OCI-M2 (cell line): ENCODE results near the gene LINGO1.

ENCODE experiments used
- DNase-seq: peaks from one replicate; lab custom pipeline; 2025; ENCODE audit not compliant: unreplicated experiment; lab: John Stamatoyannopoulos, UW

LINGO1 gene

DNA sequence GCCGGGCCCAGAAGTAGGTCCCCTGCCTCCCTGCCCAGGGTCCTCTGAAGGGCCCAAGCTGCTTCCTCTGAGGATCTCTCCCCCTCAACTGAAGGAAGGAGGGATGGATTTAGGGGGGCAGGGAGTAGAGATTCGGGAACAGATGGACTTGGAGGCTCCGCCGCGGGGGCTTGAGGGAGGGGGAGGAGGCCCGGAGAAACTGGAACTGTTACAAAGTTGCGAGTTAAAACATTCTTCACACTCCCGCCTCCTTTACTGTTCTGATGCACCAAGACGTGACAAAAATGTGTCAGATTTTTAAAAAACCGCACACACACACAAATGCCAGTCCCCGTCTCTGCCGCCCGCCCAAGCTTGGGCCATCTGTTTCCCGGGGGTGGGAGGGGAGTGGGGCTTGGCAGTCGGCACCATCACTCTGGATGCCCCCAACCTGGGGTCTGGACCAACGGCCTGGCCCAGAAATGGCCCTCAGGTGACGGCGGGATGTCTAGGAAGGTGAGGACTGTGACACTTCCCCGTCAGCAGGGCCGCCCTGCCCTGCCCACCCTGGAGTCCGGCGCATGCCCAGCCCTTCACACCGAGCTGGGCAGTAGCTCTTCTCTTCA lies 25.0 kb upstream of the LINGO1 start:
- no peak for DNase-seq

DNA sequence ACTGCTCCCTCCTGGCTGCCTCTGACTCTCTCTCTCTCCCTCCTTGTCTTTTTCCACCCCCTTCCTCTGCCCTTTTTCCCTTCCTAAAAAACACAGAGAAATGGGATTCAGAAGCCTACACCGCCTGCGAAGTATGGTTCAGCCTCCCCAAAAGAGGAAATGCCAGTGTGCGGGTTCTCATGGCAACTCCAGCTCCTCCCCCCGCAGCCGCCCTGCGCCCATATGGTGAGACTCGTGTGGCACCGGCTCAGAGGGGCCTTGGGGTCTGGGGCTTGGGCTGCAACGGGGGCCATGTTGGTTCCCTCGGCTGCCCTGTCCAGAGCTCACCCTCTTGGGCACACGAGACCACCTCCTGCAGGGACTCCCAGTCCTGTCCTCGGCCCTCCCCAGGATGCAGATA lies 23.6 kb upstream of the LINGO1 start:
- no peak for DNase-seq

DNA sequence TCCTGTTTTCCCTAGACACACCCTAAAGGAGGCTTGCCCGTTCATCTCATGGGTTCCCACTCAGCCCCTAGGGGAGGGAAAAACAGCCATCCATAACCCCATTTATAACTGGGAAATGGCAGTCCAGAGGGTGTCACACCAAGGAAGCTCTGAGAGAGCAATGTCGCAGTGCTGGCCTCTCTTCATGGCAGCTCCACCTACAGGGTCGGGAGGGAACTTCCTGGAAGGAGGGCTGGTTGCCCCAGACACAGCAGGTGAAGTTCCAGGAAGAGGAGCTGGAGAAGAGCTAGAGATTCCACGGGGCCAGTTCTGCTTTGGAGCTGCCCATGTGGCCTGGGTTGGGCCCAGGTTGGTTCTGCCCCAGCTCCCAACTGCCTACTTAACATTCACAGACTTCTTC lies 22.3 kb upstream of the LINGO1 start:
- DNase-seq: no peak

DNA sequence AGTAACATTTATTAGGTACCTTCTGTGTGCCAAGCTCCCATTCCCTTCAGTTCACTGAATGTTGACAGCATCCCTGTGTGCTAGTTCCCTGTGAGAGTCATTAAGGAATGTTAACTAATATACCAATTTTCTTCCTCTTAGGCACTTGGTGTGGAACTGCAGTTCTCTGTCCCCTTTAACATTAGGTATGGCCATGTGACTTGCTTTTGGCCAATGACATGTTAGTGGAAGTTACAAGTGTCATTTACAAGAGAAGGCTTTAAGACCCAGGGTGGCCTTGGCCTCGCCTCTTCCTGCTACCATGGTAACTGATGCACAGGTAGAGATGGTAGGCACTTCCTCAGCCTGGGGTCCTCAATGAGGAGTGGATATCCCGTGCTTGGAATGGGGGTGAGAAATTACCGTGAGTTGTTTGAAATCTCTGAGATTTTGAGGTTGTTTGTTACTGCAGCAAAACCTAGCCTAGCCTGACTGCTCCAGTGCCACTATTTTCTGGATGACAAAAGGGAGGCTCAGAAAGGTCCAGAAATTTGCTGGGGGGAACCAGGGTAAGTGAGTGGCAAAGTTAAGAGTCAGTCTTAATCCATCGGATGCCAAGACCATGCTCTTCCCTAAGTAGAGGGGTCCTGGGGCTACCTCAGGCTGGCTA lies 21.2 kb upstream of the LINGO1 start:
- DNase-seq: no peak

DNA sequence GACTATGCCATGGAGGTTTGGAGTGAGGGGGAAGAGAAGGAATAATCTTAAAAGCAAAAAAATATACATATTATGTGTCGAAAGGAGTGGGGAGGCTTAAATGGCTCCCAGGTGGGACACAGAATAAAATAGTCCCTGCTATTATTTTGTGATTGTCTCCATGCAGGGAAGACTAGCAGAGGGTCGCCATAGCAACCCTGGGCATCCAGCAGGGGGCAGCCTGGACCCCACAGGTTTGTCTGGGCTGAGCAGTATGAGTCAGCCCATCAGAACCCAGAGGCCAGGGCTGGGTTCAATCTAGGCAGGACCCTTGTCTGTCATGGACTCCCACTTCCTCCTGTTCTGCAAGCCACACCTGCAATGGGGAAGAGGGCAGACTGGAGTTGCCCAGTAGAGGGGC lies 17.6 kb upstream of the LINGO1 start:
- no peak for DNase-seq

DNA sequence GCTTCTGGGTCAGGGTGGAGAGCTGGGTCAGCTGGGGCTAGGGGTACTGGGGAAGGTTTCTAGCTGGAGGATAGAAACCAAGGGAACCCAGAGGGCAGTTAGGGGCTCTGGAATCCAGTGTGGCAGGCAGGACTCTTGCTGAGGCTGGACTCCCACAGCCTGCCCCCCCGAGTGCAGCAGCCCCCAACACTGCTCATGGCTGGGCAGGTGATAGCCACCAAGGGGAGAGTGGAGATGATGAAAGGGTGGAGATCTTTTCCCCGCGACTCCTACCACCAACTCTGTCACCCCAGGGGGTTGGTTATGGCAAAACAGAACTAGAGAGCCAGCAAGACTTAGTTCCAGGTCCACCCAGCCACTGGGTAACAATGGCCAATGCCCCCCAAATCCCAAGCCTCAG lies 16.9 kb upstream of the LINGO1 start:
- DNase-seq: no peak

DNA sequence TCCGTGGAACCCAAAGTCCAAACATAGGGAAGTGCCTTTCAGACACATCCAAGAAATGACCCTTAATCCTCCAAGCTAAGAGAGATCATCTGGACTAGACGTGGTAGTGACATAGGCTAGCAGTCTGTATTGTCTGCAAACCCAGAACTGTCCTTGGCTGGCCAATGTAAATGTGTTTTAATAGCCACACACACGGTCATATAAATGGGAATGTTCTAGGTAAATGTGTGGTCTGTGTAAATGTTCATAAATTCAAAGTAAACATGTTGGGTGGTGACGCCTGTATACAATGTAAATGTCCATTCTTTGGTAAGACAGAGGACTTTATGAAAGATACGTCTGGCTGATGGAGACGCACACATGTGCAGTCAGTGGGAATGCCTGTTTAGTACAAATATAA lies 16.3 kb upstream of the LINGO1 start:
- DNase-seq: no peak

DNA sequence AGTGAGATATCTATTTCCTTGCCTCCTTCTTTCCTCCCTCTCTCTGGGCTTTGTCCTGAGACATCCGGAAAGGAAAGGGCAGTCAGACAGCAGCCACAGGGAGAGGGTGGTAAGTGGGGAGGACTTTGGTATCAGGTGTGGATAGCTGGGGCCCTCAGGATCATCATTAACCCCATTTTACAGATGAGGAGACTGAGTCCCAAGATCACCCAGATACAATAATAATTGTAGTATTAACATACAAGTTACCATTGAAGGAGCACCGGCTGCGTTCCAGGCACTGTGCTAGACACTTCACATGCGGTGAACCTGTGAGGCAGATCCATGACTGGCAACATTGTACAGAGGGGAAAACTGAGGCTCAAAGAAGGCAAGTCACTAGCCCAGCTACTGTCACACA lies 15.2 kb upstream of the LINGO1 start:
- DNase-seq: no peak

DNA sequence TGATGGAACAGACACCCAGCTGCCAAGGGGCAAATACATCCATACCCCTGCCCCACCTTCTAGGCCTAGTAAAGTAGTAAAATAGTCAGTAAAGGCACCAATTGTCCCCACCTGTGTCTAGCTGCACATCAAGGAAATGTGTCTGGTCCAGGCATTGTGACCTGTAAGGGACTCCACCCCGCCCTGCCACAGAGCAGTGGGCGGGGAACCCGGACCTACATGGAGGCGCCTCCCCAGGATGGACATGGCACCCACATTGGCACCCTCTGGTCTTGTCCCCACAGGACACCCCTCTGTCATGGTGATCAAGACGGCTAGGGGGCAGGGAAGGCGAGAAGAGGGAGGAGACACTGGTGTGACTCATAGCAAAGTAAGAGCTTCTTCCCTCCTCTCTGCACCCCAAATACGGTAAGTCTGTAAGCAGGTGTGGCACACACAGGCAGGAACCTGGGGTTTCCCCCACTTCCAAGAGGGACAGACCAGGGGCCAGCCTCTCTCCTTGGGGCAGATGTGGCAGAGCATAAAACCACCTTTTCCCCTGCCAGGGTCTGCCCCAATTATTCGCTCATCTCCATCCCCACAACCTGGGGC lies 13.5 kb upstream of the LINGO1 start:
- no peak for DNase-seq

DNA sequence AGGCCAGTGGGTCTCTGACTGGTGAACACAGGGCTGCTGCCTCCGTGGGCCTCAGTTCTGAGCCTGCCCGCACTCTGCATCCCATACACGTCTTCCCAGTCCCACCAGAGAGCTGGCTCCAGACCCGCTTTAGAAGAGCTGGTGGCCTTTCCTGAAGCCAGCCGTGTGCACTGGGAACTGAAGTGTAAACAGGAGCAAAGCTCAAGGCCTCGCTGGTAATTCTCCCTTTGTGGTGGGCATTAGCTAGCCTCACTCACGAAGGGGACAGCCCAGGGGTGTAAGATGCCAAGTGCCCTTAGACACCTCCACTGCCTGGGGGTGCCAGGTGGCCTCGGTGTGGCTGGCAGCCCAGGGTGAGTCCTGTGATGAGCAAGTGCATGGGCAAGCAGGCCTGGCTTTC lies 12.9 kb upstream of the LINGO1 start:
- no peak for DNase-seq

DNA sequence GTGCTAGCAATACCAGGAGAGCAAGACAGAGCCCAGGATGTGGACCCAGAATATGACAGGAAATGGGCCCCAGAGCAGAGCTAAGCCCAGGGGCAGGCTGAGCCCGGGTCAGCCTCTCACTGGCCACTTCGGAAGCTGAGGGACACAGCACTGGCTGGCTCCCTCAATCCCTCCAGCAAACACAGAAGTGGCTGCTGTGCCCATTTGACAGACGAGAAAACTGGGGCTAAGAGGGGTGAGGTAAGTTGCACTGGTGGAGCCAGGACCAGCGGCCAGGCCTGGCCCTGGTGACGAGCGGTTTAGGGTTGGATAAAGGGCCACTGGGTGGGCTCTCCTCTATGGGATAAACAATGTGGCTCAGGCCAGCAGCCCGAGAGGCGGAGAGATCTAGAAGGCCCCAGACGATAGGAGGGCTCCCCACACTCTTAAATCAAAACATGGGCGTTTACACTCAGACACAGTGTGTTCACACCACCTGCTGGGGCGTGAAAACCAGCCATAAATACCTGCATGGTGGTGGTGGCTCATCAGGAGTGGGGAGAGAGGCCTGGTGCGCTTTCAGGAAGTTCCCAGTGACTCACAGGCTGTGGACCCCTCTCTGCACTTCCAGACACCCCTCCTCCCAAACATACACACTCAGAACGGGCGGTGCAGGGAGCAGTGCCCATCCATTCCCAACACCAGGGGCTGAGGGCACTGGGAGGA lies 12.0 kb upstream of the LINGO1 start:
- no peak for DNase-seq

DNA sequence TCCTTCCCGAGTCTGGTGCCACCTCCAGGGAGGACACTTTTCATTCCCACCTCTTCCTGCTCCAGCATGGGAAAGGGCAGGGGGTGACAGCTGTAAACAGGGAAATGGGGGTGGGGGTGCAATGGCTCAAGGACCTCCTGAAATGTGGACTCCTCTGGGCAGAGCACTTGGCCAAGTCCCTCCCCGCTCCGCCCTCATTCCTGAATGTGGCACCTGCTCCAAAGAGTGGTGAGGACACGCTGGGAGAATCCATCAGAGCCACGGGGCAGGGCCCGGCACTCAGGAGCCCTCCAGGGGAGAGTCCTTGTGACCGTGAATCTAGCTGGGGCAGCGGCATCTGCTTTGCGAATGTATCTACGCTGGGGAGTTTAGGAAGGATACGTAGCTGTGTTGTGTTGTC lies 11.1 kb upstream of the LINGO1 start:
- DNase-seq: no peak

DNA sequence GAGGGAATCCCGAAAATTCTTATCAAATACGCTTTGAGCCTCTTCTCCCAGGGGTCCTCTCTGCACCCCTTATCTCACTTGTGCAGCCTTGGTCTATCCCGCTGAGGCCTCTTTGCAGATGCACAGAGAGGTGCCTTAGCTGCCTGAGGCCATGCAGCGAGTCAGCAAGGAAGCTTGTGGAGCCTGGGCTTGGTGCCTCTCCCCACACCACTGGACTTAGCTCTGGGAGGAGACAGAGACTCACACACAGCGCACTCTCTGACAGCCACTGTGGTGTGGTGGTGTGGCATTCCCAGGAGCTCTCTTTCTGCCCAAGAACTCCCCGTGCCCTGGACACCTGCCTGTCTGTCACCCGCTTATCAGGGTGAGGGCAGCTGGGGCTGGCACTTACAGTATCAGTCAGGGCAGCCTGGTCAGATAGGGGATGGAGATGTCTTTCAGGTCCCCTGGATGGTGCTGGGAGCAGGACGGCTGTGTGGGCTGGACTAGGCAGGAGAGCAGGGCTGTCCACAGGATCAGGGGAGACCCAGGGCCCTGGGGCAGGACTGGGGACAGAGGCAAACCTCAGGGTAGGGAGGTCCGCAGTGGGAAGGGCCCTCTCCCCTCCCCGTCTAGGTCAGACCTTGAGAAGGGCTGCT lies 10.2 kb upstream of the LINGO1 start:
- DNase-seq: no peak

DNA sequence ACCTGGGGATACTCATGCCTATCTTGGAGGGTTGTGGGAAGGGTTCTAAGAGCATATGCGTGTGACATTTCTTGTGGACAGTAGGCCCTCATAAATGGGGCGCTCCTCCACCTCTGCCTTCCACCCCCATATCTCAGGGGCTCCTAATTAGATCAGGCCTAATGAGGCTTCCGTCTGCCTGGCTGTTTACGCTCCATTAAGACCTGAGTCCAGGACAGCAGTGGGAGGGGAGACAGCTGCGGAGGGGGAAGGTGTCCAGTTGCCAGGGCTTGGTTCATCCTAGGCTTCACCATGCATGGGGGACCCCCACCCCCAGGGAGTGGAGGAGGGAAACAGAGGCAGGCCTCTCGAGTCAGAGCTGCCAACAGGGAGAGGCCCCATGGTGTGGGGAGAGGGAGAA lies 9.3 kb upstream of the LINGO1 start:
- no peak for DNase-seq

DNA sequence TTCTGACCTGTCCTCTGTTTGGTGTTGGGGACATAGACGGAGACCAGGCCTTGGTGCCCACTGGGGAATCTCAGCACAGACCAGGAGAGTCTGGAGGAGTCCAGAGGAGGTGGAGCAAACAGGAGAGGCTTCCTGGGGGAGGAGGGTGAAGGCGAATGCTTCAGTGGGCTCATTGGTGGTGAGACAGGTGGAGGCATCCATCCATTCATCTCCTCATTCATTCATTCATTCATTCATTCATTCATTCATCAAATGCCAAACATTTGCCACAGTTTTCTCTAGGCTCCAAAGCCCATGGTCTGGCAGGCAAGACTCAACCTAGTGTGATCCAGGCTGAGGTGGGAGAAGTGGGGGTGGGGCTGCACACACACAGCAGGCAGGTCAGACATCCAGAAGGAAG lies 7.9 kb upstream of the LINGO1 start:
- DNase-seq: no peak

DNA sequence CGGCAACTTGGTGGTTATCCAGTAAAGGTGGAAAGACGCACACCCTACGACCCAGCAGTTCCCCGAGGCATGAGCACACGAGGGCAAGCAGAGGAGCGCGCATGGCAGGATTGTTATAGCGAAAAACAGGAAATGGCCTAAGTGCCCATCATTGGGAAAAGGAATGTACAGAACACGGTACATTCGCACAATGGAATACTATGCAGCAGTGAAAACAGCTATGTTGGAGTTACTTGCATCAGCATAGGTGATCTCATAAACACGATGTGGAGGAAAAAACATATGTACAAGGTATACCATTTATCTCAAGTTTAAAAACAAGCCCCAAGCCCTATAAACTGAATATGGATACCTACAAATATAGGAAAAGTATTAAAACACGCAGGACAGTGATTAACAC lies 6.7 kb upstream of the LINGO1 start:
- no peak for DNase-seq

DNA sequence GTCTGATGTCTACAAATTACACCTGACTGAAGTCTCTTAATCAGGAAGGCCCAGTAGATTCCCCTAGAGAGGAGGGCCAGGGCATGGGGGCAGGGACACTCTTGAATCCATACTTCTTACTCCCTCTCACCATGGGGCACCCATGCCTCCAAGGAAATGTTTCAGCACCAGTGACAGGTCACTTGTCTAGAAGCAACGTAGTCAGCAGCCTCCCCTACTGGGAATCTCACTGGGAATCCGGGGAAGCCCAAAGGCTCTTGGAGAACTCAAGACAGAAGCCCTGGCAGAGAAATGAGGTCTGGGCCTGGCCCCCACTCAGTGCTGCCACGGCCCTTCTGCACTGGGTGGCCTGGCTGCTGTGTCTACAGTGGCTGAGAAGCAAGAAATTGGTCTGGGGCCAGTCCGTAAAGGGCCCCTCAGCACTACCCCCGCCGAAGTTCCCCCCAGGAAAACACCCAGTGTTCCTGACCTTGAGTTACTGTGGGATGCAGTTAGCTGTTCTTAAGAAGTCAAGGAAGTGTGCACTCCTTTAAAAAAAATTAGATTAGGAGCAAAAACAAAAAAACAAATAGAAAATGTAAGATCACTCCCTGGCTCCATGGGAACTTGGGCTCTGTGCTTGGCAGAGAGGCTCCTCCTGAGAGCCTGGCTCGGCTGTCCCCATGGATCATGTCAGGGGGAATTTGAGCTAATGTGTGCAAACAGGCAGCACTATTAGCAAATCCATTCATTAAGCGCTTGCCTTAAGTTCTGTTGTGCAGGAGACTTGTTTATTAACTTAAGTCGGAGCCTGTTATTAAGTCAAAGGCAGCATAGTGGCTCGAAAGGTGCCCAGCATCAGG lies 5.4 kb upstream of the LINGO1 start:
- no peak for DNase-seq

DNA sequence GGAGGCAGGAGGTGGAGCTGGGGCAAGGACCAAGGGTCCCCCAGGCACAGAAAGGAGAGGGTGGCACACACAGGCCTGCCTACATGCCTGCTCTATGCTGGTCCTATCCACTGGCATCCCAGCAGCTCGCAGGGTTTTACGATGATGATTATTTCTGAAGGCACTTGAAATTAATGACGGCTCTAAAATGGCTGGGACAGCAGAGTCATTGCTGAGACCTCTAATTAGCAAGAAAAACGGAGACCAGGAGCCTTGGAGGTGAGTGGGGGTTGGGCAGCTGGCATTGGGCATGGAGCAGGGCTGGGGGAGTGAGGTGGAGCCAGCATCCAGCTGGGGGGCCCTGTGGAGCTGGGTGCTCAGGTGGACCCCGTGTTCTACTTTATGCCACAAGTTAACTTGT lies 3.5 kb upstream of the LINGO1 start:
- no peak for DNase-seq

DNA sequence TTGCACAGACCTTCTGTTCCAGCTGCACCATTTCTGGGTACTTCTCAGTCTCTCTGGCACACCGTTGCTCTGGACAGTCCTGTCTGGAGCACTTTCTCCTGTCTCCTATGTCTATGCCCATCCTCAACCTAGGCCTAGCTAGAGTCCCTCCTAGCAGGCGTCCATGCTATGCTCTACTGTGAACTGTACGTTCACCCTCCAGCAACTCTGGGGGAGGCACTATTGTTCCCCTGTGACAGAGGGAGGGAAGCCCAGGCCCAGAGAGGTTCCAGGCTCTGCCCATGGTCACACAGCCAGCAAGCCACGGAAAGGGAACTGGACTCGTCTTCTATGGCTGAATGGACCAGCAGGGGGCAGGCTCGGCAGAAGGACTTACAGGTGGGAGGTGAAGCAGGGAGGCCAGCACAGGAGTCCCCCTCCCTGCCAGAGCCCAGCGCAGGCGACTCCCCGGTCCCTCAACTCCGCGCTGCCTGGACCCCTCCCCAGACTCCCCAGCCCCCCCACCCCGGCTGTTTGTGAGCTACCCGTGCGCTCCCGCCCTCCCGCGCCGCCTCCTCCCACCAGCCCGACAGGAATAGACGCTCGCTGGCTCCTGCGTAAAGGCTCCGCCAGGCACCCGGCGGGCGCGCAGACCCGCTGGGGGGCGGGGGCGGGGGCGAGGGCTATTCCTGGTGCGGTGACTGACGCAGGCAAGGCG lies 1.7 kb upstream of the LINGO1 start:
- no peak for DNase-seq

DNA sequence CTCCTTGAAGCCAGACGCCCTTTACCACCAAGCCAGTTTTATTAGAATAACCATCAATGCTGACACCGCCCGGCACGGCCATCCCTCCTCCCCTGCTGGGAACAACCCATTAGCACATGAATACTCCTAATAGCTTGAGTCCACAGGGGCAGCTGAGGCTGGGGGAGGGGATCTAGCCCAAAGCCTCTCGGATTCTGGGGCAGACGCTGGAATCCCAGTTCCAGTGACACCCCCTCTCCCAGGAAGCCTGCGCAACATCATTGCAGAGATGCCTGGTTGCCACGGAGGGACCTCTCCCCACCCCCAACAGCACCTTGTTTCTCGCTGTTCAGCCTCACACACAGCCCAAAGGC lies 1.2 kb upstream of the LINGO1 start:
- no peak for DNase-seq
